IPS DF 6.9 (cell line): Measurements from ENCODE around the gene SLC4A9.

Experiments used
- DNase-seq: peaks from one replicate; pipeline ENCODE4 v3.0.0-alpha.2; 2013; ENCODE audit warnings: low read depth, low spot score
- H3K27ac ChIP-seq: one replicate; pipeline ENCODE4 v1.5.1; 2013; ENCODE audit warnings: low read length, control low read depth
- H3K27me3 ChIP-seq: 2 replicates; pipeline ENCODE4 v1.6.1; 2013; ENCODE audit warnings: mild to moderate bottlenecking, low read length; ENCODE audit not compliant: control insufficient read depth, insufficient read depth
- H3K36me3 ChIP-seq: 2 replicates; pipeline ENCODE4 v1.6.1; 2013; ENCODE audit warnings: low read length; ENCODE audit not compliant: control insufficient read depth, insufficient read depth
- H3K4me1 ChIP-seq: 2 replicates; pipeline ENCODE4 v1.6.1; 2013; ENCODE audit warnings: low read length; ENCODE audit not compliant: control insufficient read depth, insufficient read depth
- H3K4me3 ChIP-seq: 2 replicates; pipeline ENCODE4 v1.5.1; 2013; ENCODE audit warnings: mild to moderate bottlenecking, low read length
- H3K9me3 ChIP-seq: 2 replicates; pipeline ENCODE4 v1.6.1; 2013; ENCODE audit warnings: low read length, inconsistent platforms; ENCODE audit not compliant: control insufficient read depth, insufficient read depth
- WGBS: extraction: QIAGEN DNeasy Blood & Tissue Kit; methylation state at CpG from one replicate; pipeline ENCODE4 v1.1.7; 2013; ENCODE audit warnings: mixed read lengths, missing lambda C conversion rate; ENCODE audit not compliant: insufficient read length, insufficient coverage; 5-methylcytosine and 5-hydroxymethylcytosine counted together

The SLC4A9 gene

GRCh38 chr5:140360101-140360500, at the start of gene SLC4A9:
TSS of gene SLC4A9 (plus strand) at chr5:140360194. CDS start at chr5:140360237, 43 bp downstream.
- Histone ChIP-seq H3K27ac (no peak within 1 kb of the TSS), H3K9me3 (no peaks in the 10 kb centered on the region), H3K27me3 (no peaks in the 10 kb centered on the region), H3K4me1 (peaks cover 6% of the 10 kb centered on the region), H3K4me3 (no peak within 1 kb of the TSS), H3K36me3 (no peaks in the 10 kb centered on the region)
- DNase-seq = no peak
- WGBS = no CpG with 5 or more reads among the region's 2 CpGs

DNA sequence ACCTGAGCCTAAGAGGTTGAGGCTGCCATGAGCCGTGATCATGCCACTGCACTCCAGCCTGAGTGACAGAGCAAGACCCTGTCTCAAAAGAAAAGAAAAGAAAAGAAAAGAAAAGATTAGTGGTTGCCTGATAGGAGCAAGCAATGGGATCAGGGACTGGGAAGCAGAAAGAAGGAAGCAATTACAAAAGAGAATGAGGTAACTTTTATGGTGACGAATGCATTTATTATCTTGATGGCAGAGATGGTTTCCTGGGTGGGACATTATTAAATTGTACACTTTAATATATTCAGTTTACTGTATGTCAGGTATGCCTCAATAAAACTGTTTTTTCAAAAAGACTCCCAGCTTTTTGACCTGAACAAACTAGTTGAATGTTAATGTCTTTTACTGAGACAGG, 49.6 kb upstream of the SLC4A9 start:
- H3K36me3 ChIP-seq = no peaks in the 10 kb centered on the region
- no peak overlapping the region for H3K27ac ChIP-seq
- H3K4me3 ChIP-seq = no peak overlapping the region
- no peak for DNase-seq
- no peaks in the 10 kb centered on the region for H3K9me3 ChIP-seq
- WGBS = no CpG with 5 or more reads among the region's 2 CpGs
- H3K27me3 ChIP-seq = no peaks in the 10 kb centered on the region
- H3K4me1 ChIP-seq = no peaks in the 10 kb centered on the region

- Histone ChIP-seq H3K27me3 (no peaks in the 10 kb centered on the region), H3K27ac (no peak overlapping the region), H3K36me3 (no peaks in the 10 kb centered on the region), H3K4me3 (no peak overlapping the region), H3K4me1 (no peaks in the 10 kb centered on the region), H3K9me3 (no peaks in the 10 kb centered on the region)
- no CpG with 5 or more reads among the region's 5 CpGs for WGBS
- no peak for DNase-seq
Measured at GRCh38 chr5:140311011-140311467, 49.0 kb upstream of the SLC4A9 start.

DNA sequence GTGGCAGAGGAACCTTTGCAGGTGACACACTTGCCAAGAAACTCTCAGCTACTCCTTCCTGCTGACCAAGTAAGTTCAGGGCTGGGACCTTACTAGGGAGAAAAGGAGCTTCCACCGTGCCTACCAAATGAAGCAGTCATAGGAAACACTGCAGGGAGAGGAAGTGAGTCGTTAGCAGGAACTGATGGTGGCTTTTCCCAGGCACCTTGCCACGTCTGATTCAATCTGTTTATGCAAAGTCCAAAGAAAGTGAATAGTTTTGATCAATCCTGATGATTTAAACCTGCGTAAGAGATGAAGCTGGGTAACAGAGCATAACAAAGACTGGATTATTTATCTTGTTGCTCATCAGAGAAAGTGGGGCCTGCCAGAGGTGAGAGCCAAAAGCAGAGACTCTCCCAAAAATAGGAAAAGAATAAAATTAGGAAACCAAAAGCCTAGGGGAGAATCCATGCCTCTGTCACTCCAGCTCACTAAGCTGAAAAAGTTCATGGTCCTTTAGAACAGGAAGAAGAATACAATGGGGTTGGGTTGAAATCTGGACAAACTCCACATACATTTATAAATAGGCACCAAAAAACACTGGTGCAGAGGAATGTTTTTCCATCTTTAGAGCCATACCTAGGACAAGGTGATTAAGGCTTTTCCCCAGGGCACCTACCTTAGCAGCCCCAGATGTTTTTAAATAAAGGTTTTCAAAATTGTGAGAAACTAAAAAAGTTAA, 47.8 kb upstream of the SLC4A9 start:
- H3K27ac ChIP-seq = no peak overlapping the region
- DNase-seq = no peak

GRCh38 chr5:140312791-140313189, 47.2 kb upstream of the SLC4A9 start:
- no peaks in the 10 kb centered on the region for H3K36me3 ChIP-seq
- no peak overlapping the region for H3K27ac ChIP-seq
- WGBS = no CpG with 5 or more reads among the region's 7 CpGs

More for the DNA sequence above, 47.8 kb upstream of the SLC4A9 start:
- H3K36me3 ChIP-seq = no peaks in the 10 kb centered on the region
- no peaks in the 10 kb centered on the region for H3K4me1 ChIP-seq
- H3K9me3 ChIP-seq = no peaks in the 10 kb centered on the region
- H3K27me3 ChIP-seq = no peaks in the 10 kb centered on the region
- WGBS = no CpG with 5 or more reads among the region's 4 CpGs
- H3K4me3 ChIP-seq = no peak overlapping the region

DNA sequence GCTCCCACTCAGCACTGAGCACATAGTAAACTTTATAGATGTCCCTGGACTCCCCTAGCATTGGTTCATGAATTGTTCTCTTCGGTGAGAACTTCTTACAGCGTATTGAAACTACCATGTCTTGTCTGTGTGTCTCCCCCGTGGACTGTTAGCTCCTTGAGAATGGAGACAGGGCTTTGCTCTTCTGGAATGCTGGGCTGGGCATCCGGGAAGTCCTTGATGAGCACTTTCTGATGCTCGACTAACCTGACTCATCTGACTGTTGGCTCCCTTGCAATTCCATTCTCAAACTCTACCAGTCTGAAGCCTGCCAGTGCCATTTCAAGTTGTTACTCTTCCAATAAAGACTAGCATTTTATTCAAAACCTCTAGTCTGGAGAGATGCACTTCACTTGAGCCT, 42.1 kb upstream of the SLC4A9 start:
- no CpG with 5 or more reads among the region's 5 CpGs for WGBS
- H3K4me3 ChIP-seq = no peak overlapping the region
- H3K27me3 ChIP-seq = no peaks in the 10 kb centered on the region
- no peaks in the 10 kb centered on the region for H3K9me3 ChIP-seq
- H3K36me3 ChIP-seq = no peaks in the 10 kb centered on the region
- no peak overlapping the region for H3K27ac ChIP-seq
- H3K4me1 ChIP-seq = no peaks in the 10 kb centered on the region
- DNase-seq = no peak

More at GRCh38 chr5:140312791-140313189, 47.2 kb upstream of the SLC4A9 start:
- Histone ChIP-seq H3K27me3 (no peaks in the 10 kb centered on the region), H3K4me3 (no peak overlapping the region), H3K4me1 (no peaks in the 10 kb centered on the region), H3K9me3 (no peaks in the 10 kb centered on the region)
- DNase-seq = no peak

- Histone ChIP-seq H3K4me1 (no peaks in the 10 kb centered on the region), H3K27me3 (no peaks in the 10 kb centered on the region), H3K27ac (no peak overlapping the region), H3K9me3 (no peaks in the 10 kb centered on the region), H3K36me3 (no peaks in the 10 kb centered on the region), H3K4me3 (no peak overlapping the region)
- WGBS = no CpG with 5 or more reads among the region's 4 CpGs
- no peak for DNase-seq
Measured at GRCh38 chr5:140318792-140319191, 41.2 kb upstream of the SLC4A9 start.

DNA sequence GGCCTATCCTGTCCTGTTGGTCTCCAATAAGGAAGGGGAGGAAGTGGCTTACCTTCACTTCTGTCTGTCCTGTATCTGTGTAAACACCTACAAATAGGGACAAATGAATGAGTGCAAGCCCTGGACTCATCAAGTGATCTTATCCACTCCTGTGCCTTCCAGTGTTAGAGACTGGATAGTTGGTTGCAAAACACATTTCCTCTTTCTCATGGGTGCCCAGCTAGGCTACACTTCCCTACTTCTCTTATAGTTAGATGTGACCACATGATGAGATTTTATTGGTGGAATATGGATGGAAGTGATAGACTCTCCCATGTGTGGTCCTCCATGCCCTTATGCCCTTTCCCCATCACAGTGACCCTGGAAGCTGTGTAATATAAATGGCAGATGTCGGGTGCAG, 40.2 kb upstream of the SLC4A9 start:
- Histone ChIP-seq H3K27me3 (no peaks in the 10 kb centered on the region), H3K9me3 (no peaks in the 10 kb centered on the region), H3K27ac (no peak overlapping the region), H3K4me3 (no peak overlapping the region), H3K4me1 (no peaks in the 10 kb centered on the region), H3K36me3 (no peaks in the 10 kb centered on the region)
- no CpG with 5 or more reads among the region's 1 CpG for WGBS
- no peak for DNase-seq

GRCh38 chr5:140321796-140322195, 38.2 kb upstream of the SLC4A9 start:
- Histone ChIP-seq H3K27me3 (no peaks in the 10 kb centered on the region), H3K36me3 (no peaks in the 10 kb centered on the region), H3K4me1 (no peaks in the 10 kb centered on the region), H3K9me3 (no peaks in the 10 kb centered on the region), H3K4me3 (no peak overlapping the region), H3K27ac (no peak overlapping the region)
- no peak for DNase-seq
- WGBS = no CpG with 5 or more reads among the region's 2 CpGs

GRCh38 chr5:140322751-140323731, 37.0 kb upstream of the SLC4A9 start:
- no peaks in the 10 kb centered on the region for H3K9me3 ChIP-seq
- H3K36me3 ChIP-seq = no peaks in the 10 kb centered on the region
- no peak overlapping the region for H3K27ac ChIP-seq
- H3K4me3 ChIP-seq = no peak overlapping the region
- peaks cover 1% of the 10 kb centered on the region; the same call in 1 of the 2 replicates for H3K4me1 ChIP-seq
- DNase-seq = no peak
- WGBS = no CpG with 5 or more reads among the region's 9 CpGs
- no peaks in the 10 kb centered on the region for H3K27me3 ChIP-seq
